SKM-1 treated with dmso at 0.1 percent for 144 hours (cell line): ENCODE results near the gene AGAP1.

Experiments
- DNase-seq: peaks from one replicate; lab custom pipeline; 2025; ENCODE audit not compliant: unreplicated experiment; lab: John Stamatoyannopoulos, UW

AGAP1 gene

DNA sequence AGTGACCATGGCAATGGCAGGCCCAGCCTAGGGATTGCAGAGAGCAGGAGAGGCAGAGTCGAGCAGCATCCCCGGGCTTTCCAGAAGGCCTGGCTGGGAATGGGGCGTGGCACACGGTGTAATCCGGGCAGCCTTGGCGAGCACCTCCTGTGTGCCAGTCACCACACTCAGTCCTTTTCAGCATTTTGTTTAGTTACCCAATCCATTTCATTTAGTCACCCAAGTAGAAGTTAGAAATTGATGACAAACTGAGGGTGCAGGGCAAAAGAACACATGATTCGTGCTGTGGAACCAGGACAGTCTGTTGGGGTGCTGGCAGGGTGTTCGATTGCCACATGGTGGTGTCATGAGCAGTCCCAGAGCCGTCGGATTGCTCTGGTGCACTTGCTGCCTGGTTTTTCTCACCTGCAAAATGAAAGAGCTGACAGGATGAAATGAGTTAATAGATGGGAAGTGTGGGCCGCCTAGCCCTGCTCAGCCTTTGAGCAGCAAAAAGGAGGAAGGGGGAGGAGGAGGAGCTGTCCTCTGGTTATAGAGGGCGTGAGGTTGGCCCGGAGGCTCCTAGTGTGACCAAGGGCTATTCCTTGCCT is 299.4 kb downstream of the AGAP1 start:
- no peak for DNase-seq

DNA sequence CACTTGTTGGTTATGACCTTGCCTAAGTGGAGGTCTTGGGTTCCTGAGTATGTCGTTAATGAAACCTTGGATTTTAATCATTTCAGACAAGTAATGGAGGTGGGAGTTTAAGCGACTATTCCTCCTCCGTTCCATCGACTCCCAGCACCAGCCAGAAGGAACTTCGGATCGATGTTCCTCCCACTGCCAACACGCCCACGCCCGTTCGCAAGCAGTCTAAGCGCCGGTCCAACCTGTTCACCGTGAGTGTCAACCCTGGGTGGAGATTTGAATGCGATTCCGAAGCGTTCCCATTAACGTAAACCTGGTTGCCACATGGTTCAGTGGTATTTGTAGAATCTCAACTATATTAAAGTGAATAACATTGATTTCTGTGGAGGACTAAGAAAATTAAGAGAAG is 305.4 kb downstream of the AGAP1 start:
- no peak for DNase-seq

DNA sequence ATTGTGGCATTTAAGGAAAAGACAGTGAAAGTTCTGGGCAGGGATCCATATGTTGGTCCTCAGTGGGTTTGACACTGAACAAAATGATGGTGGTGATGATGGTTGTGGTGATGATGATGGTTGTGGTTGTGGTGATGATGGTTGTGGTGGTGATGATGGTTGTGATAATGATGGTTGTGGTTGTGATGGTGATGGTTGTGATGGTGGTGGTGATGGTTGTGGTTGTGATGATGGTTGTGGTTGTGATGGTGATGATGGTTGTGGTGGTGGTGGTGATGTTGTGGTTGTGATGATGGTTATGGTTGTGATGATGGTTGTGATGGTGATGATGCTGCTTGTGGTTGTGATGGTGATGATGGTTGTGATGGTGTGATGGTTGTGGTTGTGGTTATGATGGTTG is 308.7 kb downstream of the AGAP1 start:
- DNase-seq: no peak

DNA sequence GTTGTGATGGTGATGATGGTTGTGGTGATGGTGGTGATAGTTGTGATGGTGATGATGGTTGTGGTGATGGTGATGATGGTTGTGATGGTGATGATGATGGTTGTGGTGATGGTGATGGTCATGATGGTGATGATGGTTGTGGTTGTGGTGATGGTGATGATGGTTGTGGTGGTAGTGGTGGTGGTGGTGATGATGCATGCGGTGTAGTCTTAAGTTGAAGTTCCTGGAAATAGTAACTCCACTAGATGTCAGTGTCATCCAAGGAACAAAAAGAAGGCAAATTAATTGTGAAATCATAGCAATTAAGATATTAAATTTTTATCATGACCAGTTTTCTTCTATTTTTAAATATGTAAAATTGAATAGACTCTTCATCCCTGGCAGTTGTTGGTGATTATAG is 309.2 kb downstream of the AGAP1 start:
- no peak for DNase-seq

DNA sequence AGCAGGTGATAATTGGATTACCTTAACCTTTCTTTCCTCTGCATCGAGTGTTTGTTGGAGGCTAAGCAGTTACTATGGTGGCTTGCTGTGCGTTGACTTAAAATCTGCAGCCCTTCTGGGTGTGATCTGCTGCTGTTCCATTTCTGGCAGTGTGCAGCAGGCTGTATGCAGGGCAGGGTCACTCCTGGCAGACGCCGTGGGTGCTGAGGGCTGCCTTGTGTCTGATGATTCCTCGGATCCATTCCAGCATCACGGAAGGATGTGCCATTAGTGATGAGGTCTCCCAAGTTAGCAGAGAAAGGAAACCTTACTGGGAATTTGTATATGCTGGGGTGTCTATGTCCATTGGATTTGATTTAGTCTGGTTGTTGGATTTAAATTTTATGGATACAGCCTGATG is 310.8 kb downstream of the AGAP1 start:
- no peak for DNase-seq

DNA sequence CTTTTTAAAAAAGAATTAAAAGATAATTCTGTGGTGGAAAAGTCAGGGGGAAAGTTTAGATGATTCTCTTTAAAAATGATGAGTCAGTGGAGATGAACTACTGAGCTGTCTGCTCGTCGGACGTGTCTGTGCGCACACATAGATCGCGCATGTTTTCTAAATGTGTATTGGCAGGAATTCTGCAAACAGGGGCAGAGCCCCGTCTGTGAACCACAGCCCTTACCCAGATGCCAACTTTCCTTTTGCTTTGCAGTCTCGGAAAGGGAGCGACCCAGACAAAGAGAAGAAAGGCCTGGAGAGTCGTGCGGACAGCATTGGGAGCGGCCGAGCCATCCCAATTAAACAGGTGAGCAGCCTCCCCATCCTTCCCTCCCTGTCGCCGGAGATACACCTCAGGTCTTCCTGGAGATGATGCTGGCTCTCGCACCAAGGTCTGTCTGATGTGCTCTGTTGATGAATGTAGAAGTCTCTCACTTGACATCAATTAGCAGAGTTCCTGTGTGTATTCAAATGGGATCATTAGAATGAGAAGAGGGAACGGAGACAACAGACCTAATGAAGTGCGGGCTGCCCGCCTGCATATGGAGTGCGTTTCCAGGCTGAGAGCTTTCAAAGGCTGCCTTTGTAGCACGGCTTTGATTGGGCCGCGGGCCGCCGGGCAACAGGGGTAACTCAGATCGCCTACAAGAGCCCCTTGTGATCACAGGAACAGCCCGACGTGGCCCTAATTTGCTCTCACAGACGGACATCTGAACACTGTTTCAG is 313.3 kb downstream of the AGAP1 start:
- no peak for DNase-seq

DNA sequence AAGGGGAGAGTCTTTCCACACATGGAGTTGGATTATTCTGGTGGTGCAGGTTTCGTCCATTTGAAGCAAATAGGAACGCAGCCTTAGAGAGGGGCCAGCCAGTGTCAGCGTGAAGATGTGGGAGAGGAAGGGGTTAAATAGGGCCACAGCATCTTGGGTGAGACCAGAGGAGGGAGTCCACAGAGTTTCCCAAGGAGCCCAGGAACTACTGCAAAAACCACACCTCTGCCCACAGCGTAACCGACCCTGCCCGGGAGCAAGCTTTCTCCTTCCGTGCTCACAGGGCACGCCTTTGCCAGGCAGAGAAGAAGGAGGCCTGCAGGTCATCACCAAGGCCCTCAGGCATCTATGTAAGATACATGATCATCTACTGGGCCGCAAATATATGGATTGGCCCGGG is 314.5 kb downstream of the AGAP1 start:
- DNase-seq: no peak

DNA sequence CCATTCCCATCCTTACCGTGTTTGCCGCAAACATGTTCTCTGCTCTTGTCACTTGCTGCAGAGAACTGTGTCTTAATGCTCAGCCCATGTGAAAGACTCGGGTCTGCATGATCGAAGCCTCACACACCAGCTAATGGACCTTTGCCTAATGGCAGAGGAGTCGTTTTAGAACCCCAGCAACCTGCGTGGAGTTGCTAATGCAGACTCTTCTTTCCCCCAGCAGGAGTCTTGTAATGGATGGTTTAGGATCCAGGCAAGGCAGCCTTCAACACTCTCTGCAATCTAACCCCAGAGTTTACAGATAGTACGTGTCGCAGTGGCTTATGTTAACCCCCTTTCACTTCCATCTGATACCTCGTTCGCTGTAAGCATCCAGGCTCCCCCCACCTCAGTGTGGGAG is 316.4 kb downstream of the AGAP1 start:
- DNase-seq: no peak

DNA sequence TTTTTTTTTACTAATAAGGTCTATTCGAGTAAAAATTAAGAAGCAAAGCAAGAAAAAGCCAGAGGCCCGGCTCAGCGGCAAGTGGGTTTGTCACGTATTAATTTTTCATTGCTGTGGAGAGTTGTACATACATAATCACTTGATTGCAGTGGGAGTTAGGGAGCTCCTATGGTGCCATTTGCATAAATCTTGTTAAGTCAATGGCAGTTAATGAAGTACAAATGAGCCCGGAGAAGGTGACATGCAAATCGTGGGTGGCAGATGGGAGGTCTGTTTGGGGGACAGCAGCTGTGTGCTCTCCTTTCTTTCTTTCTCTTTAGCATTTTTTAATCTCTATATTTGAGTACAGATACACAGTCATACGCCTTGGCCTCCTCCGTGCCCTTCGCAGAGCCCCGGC is 317.0 kb downstream of the AGAP1 start:
- DNase-seq: no peak

DNA sequence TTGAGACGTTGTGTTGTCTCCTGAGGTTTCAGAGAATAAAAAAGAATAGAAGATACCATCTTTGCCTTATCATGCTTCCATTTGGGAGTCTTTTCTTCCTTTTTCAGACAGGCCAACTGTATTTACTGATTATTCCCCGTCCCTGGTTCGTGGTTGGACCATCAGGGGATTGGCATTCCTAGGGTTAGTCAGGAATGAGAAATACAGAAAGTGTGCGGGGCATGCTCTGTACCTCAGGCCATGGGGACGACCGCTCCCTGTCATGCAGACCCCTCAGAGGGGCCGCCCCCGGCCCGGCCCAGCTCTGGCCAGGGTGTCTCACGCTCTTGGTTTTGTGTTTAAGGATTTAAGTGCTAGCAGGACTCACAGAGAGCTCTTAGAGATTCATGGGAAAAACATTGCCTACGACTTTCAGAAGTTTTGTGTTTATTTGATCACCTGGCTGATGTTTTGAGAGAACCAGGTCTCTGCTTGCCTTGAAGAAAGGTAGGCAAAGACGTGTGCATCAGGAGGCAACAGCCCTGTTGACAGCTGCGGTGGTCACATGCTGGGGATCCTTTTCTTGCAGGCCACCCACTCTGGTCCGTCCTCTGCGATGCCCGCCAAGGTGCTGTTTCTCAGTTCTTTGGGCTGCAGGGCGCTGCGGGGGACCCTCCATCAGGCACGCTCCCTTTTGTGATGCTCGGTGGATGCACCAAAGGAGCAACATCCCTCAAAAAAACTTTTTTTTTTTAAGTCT is 317.8 kb downstream of the AGAP1 start:
- DNase-seq: no peak

DNA sequence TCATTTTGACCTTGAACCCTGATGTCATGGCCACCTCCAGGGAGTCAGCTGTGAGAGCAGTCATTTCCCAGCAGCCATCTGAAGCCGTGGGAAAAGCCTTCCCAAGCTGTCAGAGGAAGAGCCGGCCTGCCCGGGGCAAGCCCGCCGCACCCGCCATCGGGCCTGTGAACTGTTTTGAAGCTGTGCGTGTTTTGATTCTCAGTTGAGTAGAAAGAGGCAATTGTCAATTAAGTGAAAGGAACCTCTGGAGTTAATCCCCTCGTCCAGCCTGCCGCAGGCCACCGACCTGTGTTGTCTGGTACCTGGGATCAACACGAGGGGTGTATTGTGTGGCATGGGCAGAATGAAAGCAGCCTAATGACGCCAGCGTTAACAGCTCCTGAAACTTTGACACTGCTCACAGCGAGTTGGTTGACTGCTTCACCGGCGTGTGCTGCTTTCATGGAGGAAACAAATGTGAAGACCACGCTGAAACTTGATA is 318.4 kb downstream of the AGAP1 start:
- DNase-seq: no peak

DNA sequence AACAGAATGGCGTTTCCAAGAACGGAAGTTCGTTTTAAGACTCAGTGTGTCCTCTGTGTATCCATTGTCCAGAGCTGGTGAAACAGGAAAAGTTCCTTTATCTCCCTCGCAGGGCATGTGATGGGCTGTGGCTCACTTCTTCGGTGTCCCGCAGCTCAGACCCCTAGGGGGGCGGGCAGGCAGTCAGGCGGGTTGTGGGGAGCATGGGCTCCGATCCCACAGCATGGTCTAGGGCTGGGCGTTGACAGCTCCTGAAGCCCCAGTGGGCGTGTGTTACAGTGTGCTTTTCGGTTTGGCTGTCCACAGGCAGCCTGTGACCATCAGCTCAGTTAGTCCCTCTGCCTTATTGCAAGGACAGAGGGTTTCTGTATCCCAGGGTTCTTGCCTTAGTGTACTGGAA is 319.6 kb downstream of the AGAP1 start:
- no peak for DNase-seq

DNA sequence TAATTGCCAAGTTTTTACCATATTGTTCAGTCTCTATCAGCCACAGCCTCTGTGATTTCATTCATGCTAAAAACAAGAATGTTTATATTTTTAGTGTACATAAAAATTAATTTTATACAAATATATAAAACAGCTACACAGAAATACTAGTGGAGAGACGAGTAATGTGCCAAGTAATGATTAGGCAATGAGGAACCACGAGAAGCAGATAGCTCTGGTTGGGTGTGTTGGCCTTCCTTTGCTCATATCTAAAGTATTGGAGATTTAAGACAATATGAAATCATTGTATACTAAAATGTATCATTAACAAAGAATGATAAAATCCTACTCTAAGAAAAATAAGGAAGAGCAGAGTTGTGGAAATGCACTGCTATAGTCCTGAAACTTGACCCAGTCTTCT is 326.7 kb downstream of the AGAP1 start:
- DNase-seq: no peak

DNA sequence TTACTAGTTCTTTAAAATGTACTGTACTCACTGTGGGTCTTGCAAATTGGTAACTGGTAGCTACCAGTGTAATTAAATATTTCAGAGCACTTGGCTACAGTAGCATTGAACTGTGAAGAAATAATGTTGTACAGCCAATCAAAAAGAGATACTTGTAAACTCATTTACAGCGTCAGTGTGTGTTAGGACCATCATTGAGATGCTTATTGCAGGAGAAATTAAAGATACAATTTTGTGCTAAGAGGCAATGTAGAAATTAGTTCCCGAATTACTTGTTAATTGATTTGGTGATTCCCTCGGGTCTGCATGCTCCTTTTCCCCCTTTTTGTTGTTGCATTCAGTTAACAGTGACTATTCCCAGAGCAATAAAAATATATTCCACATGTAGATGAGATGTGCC is 330.5 kb downstream of the AGAP1 start:
- DNase-seq: no peak

DNA sequence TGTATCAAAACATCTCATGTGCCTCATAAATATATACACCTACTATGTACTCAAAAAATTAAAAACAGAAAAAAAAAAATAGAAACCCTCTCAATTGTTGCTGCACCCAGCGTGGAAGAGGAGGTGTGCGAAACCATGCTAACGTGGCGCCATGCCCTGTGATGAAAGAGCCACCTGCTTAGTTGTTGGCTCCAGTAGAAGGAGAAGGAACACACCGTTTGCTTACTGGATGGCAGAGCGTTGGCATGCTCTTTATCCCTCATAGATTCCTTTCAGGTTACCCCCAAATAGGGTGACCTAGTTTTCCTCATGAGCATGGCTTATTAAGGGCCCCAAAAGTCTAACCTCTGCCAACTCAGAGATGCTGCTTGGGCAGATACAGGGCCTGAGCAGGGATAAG is 332.1 kb downstream of the AGAP1 start:
- no peak for DNase-seq

DNA sequence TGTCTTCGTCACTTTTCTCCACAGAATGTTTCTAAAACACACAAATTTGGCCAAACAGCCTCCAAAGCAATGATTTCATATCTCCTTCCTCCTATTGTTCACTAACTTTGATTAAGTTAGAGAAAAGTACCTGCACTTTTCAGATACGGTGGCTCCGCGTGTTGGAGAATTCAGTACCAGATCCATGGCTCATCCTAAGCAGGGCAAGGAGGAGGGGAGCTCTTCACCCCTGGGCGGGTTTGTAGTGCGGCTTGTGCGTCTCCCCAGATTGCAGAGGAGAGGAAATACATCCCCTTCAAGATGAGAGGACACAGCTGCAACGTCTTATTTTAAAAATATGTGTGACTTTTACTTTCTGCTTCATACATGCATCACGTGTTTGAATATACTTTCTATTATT is 333.0 kb downstream of the AGAP1 start:
- no peak for DNase-seq

DNA sequence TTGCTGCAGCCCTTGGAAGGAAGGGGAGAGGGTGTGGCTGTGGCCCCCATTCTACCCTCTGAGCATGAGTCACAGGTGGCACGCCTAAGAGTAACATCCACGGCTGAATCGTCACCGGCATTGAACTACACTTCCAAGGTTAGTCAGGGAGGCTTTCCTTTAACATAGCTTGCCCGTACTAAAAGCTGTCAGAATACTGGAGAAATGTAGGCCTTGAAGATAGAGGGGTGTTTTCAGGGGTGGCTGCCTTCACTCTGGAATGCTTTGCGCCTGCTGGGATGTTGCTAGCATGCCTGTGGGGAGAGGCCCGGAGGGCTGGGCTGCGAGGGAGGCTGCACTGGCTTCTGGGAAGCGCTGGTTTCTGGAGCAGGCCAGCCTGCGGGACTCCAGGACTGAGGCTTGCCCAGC is 333.7 kb downstream of the AGAP1 start:
- DNase-seq: no peak

DNA sequence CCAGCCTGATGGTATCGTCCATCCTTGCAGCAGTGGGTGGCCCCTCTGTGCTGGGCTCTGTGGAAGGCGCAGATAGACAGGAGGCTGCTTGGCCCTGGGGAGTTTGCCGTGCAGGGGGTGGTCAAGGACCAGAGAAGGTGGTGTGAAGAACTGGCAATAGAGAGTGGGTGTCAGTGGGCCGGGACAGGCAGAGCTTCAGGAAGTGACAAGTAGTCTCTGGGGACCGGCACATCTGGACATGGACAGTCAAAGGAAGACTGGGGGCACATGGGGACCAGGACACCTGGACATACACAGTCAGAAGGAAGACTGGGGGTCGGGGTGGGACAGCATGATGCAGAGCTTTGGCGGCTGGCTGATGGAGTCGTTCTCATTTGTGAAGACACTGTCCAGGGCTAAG is 335.9 kb downstream of the AGAP1 start:
- no peak for DNase-seq

DNA sequence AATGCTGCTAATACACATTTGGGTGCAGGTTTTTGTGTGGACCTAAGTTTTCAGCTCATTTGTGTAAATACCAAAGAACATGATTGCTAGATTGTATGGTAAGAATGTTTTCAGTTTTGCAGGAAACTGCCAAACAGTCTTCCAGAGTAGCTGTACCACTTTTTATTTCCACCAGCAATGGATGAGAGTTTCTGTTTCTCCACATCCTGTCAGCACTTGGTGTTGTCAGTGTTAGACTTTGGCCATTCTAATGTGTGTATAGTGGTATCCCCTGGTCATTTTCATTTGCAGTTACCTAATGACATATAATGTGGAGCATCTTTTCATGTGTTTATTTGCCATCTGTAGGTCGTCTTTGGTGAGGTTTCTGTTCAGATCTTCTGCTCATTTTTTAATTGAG is 337.9 kb downstream of the AGAP1 start:
- DNase-seq: no peak

DNA sequence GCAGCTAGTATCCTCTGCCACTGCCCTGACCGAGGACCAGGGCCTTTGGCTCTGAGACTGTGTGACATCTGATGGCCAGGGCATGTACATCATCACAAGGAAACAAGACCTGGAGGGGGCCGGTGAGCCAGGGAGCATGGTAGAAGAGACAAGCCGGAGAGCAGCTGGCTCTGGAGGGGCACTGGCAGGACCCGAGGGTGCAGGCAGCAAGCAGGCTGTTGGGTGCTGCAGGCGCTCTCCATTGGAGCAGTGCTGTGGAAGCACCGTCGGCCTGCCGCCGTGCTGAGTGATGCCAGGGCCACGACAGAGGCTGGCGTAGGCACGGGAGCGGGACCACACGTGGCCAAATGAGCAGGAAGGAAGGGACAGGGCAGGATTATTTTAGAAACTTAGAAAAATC is 339.1 kb downstream of the AGAP1 start:
- no peak for DNase-seq

DNA sequence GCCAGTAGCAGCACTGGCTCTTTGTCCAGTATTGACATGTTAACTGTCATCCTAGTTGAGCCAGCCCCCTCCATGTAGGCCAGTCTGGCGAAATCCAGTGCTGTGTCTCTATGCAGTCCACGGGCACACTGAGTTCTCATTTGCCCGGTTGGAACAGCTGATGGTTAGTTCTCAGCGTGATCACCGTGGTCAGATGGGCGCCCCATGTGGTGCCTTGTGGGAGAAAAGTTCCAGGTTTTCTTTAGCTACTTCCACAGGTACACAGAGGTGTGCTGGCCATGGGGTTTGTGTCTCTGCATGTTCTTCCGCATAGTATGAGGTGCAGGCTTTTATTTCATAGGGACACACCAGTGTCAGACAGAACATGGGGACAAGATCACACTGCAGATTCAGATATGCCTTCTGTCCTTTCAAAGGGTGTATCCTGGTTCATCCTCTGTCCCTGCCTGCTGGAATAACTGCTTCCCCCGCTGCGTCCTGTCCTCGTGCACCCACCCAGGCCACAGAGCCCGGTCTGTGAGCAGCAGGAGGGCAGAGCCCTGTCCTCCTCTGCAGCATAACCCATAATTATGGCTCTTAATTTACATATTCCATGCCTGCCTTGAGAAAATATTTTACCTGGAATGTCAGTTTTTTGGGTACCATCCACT is 340.3 kb downstream of the AGAP1 start:
- DNase-seq: no peak

DNA sequence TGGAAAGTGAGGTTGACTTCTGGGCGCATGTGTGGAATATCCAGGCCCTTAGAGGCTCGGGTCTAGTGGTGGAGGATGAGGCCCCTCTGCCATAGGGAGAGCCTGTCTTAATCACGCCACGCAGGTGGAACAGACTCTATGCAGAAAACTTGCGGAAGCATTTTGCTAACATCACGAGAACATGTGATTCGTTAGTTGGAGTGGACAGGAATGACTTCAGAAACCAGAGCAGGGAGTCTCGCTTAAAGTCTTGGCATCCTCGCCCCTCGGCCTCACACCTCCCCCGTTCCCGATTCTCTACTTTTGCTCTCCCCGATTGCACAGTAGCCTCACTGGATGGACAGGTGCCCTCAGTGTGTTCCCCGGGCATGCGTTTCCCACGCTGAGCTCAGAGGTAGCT is 340.9 kb downstream of the AGAP1 start:
- no peak for DNase-seq
